GM18909 (cell line): ENCODE results near the gene TMEM132D.

Source experiments
- ATAC-seq: cut with Tn5 transposase; IDR thresholded peaks from one replicate; pipeline ENCODE4 v1.9.1; 2021; ENCODE audit warnings: mild to moderate bottlenecking; ENCODE audit not compliant: unreplicated experiment, poor library complexity

The TMEM132D gene

GRCh38 chr12:129606239-129606638, 297.6 kb downstream of the TMEM132D start:
- ATAC-seq = no peak

DNA sequence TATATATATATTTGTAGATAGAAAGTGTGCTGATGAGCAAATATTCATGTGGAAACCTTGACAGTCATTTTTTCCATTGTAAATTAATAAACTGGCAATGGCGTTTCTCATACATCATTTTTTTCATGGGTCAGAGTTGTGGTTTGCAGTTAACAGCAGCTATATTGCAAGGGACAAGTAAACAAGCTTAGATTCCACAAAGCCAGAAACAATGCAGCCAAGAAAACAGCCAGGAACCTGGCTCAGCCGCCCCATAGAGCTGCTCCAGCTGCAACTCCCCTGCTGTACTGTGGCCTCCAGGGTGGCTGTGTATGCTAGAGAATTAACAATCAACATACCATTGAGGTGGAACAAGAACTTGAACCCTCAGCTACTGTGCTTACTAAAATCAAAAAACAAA, 298.2 kb downstream of the TMEM132D start:
- no peak for ATAC-seq

DNA sequence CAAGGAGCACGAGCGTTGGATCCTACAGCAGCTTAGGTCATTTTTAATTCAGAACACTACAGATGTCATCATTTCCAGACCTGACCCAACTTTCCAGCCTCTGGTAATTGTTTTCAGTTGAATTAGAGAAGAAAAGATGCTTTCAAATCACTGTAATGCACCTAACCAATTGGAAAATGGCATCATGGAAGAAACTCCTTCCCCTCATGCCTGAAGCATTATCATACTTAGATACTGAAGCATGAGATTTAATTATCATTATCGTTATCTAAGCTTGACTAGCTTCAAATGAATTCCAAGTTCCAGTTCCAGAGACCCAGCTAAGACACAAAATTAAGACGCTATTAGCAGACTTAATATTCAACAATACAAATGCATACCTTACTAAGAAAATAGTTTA, 299.3 kb downstream of the TMEM132D start:
- no peak for ATAC-seq

DNA sequence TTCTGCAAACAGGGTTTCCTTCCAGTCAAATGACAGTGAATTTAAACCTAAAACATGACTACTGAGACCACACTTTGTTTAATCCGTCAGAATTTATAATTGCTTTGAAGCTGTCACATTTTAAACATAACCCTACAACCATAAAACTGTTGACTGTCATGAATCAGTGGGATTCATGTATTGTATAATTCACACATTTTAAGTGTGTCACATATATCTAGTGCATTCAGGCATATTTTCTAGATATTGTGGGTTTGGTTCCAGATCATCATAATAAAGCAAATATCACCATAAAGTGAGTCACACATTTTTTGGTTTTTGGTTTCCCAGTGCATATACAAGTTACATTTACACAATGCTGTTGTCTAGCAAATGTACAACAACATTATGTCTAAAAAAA, 304.4 kb downstream of the TMEM132D start:
- no peak for ATAC-seq

DNA sequence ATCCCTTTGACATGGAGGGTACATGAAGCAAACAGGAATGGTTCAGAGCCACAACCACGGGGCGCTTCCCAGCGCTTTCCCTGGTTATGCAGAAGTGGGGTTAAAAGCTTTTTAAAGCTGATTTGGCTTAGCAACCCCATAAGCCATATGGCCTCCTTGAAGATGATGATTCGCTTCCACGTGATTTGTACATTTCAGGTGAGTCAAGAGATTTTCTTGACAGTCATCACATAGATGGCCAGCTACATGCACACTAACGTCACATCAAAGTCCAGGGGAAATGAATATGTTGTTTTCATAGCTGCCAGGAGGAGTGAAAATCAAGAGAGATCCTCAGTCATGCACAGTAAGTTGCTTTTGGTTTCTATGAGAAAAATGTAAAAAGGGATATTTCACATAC, 309.7 kb downstream of the TMEM132D start:
- no peak for ATAC-seq

- ATAC-seq = no peak
These were observed 311.4 kb downstream of the TMEM132D start for GRCh38 chr12:129592449-129592848.

- no peak for ATAC-seq
These were observed 314.3 kb downstream of the TMEM132D start for GRCh38 chr12:129589503-129589902.

GRCh38 chr12:129588142-129588541, 315.7 kb downstream of the TMEM132D start:
- no peak for ATAC-seq

DNA sequence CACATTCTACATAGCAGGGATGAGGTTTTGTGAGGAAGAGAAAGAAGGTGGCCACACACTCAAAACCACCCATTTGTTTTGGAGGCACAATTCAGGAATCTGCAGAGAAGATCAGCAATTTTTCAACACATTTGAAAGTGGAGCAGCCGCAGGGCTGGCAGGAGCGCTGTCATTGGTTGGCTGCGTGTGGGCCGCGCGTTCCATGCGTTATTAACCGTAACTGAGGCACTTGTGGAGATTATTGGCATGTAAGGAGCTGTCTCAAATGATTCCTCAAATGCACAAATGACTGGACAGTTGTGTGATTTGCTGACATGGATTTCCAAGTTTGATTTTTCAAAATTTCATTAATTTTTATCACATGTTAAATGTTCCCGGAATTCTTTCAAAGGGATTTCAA, 318.5 kb downstream of the TMEM132D start:
- no peak for ATAC-seq

GRCh38 chr12:129579879-129580278, 323.9 kb downstream of the TMEM132D start:
- no peak for ATAC-seq

DNA sequence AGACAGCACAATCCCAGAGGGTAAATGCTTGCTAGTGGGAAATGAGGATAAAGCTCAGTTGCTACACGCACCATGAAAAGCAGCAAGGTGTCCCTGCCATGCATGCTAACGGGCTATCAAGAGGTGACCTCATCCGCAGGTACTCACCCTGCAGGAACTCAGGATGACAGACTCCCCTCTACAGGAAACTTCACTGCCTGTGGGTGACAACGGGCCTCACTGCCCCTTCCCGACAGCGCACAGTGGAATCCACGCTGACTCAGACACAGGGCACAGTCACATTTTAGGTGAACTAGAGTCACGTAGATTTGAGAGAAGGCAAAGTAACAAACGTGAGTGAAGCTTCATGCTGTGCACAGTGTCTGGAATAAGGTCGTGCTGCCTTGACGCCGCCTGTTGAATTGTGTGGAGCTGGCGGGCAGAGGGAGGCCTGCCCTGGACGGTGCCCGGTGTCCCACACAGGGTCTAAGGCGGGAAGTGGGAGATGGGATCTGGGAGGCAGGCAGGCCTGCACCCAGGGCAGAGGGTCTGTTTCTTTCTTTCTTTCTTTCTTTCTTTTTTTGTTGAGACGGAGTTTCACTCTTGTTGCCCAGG, 331.8 kb downstream of the TMEM132D start:
- no peak for ATAC-seq

GRCh38 chr12:129570796-129571400, 332.9 kb downstream of the TMEM132D start:
- ATAC-seq = no peak

- ATAC-seq = no peak
These were observed 337.0 kb downstream of the TMEM132D start for GRCh38 chr12:129566800-129567199.

DNA sequence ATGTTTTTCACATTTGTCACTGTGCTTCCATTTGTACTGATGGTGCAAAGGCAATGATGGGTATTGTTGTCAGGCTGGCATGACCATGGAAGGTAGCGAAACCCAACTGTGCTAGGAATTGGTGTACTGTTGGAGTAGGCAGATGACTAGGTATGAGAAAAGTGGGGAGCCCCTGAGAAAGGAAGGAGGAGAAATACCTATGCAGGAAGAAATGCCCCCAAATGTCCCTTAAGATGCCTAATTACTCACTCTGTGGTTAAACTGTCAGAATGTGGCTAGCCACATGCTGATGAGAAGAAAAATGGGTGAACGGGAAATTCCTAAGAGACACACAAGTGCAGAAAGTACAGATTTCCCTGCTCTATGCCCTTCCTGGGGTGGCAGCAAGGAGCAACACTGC, 339.1 kb downstream of the TMEM132D start:
- no peak for ATAC-seq

- ATAC-seq = no peak
These were observed 340.6 kb downstream of the TMEM132D start for GRCh38 chr12:129563266-129563665.

DNA sequence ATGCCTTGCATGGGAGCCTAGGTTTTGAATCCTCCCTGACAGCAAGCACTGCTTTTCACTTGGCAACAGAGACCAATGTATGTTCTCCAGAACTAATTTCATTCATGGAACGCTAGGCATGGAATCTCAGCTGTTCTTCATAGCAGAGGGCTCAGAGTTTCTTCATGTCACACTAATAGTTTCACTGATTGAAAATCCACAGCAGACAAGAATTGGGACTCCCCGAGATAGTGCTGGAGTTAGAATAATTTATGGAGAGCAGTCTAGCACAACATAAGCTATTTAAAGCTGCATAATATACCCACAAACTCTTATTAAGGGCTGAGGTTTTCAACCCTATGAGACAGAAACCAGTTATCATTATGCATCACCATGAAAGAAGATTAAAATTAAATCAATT, 342.5 kb downstream of the TMEM132D start:
- no peak for ATAC-seq

- ATAC-seq = no peak
These were observed 344.0 kb downstream of the TMEM132D start for GRCh38 chr12:129559776-129560175.

DNA sequence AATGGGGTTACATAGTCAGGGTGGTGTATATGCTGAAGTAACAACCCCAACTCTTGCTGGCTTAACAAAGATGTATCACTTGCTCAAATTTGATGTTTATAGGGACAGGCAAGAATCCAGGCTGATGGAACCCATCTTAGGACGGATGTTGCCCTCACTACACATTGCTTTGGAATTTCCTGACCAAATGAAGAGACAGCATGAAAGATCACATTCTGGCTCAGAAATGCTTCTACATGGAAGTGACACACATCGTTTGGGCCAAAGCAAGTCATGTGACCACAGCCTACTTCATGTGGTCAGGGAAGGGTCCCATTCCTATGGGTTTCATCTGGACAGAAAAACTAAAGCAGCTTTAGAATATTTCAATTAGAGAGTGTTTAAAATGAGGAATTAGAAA, 345.8 kb downstream of the TMEM132D start:
- no peak for ATAC-seq

GRCh38 chr12:129556082-129556481, 347.7 kb downstream of the TMEM132D start:
- no peak for ATAC-seq

DNA sequence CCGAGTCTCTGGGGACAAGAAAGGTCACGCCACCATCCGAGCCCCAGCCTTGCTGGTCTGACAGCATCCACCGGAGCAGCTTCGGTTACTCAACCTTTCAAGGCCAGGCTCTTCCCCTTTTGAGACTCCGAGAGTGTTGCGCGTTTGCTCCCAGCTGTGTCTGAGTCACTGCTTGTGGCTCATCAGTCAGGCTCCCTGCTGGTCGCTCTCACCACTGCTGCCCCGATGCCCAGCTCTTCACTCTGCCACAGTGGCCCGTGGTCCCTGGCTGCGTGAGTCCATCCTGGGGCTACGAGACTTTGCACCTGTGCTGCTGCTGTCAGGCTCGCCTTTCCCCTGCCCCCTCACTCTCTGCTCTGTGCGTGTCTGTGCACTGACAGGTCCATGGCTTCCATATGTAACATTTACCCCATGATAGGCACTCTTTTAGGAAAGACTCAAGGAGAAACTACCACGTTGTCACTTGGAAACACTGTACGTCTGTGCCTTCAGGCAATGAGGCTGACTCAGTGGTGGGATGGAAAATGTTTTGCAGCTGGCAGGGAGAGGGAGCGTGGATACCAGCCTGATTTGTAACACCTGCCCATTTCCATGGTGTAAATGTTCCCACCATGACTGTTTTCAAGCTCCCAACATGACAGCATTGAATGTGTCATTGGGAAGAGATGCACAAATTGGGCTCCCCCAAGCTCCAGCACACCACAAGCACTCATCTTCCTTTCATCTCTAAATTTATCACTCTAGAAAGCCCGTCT, 350.7 kb downstream of the TMEM132D start:
- ATAC-seq = no peak

DNA sequence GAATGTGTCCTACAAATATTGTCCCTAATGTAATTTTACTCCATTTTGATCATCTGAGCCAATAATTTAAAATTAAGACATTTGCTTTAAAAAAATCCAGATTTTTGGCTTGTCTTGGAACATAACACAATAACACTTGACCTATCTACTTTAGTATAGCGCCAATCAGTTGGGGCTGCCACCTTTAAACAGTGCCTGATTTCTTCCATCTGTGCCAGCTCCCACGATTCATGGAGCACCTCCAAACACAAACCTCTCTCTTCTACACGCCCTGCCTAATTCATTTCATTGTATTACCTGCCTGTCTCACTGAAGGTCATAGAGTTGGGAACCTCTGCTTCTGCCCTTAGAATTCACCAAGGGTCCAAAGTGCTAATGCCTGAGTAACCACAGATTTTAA, 352.4 kb downstream of the TMEM132D start:
- no peak for ATAC-seq

DNA sequence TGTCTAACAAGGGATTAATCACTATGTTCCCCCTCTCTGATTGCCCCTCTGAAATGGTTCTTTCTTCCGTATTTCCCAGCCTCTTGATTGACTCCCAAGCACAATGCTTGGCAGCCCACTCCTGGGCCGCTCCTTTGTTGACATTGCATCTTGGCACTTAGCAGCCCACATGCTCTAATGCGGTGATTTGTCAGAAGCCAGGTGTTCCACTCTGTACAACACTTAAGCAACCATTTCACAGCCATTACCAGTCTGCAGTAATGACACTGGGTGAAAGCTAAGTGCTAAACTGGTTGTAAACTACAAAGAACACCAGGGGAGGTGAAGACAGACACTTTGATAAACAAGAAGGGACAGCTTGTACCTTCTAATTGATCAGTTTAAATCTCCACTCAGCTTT, 353.5 kb downstream of the TMEM132D start:
- ATAC-seq = no peak
